Neural progenitor cell (in vitro differentiated cells): ENCODE measurements around the gene APC.

ENCODE experiments used
- CTCF ChIP-seq: fragments of 200-600 bp; sonication (generic); IDR thresholded peaks from 2 replicates; pipeline ENCODE4 v1.5.1; 2017; ENCODE audit warnings: antibody characterized with exemption, mild to moderate bottlenecking
- EZH2 ChIP-seq: fragments of 200-600 bp; sonication (generic); IDR thresholded peaks from 2 replicates; pipeline ENCODE4 v1.6.1; 2017; ENCODE audit warnings: antibody characterized with exemption, mild to moderate bottlenecking, moderate library complexity

GRCh38 chr5:112847306-112847705 is 109.6 kb downstream of the APC start:
- TF ChIP-seq CTCF (no peak), EZH2 (no peak)
